Endothelial cell of umbilical vein (primary cell): ENCODE measurements around the gene CERK. TPM values are rescaled to one million over a fixed set of nuclear protein-coding genes. Genes with fewer than 3 reads are reported as not detected.

Experiments
- BruUV-seq: library from RNA; stranded (reverse); fragments of 400-500 nt; replicated peaks from 2 replicates; lab custom pipeline; 2021; lab: Mats Ljungman, UMichigan
- CTCF ChIA-PET: fragments of 300-600, 350-600 bp; sonication (Branson Sonifier 250); formaldehyde crosslinking; loops from one replicate; lab custom pipeline; 2021; ENCODE audit warnings: antibody characterized with exemption, inconsistent platforms; lab: Charles Lee
- POLR2A ChIA-PET: fragments of 300-600, 350-600 bp; sonication (Branson Sonifier 250); formaldehyde crosslinking; loops from one replicate; lab custom pipeline; 2021; ENCODE audit warnings: antibody characterized with exemption, inconsistent platforms; lab: Charles Lee
- DNase-seq: peaks from one replicate; pipeline ENCODE4 v3.0.0-alpha.2; 2011; ENCODE audit warnings: low read depth, low spot score
- FAIRE-seq: peaks from 2 replicates; lab custom pipeline; 2011; peaks lifted over from hg19 to GRCh38; lab: Jason Lieb, UNC
- H2AFZ ChIP-seq: 2 replicates; pipeline ENCODE4 v1.6.0; 2012; ENCODE audit warnings: low read depth, low read length, control low read depth, inconsistent platforms
- H3K27ac ChIP-seq: 2 replicates; pipeline ENCODE4 v1.5.1; 2011; ENCODE audit warnings: low read depth, mild to moderate bottlenecking, control low read depth, low read length, moderate library complexity; ENCODE audit not compliant: insufficient read depth
- H3K27me3 ChIP-seq, 2 experiments: 2 replicates each; pipeline versions ENCODE4 v1.6.0 to v1.6.1; 2011; ENCODE audit warnings: low read length in 2 of 2, mixed read lengths in 1 of 2; ENCODE audit not compliant: control insufficient read depth in 2 of 2, insufficient read depth in 2 of 2
- H3K36me3 ChIP-seq, 2 experiments: 2 replicates in 1 of 2; 3 replicates in 1 of 2; pipeline ENCODE4 v1.5.1; 2011; ENCODE audit warnings: low read length in 2 of 2, mild to moderate bottlenecking in 1 of 2, moderate library complexity in 1 of 2; ENCODE audit not compliant: control insufficient read depth in 2 of 2, insufficient read depth in 2 of 2; ENCODE audit errors: extremely low read depth in 1 of 2
- H3K4me1 ChIP-seq: 3 replicates; pipeline ENCODE4 v1.5.1; 2011; ENCODE audit warnings: mild to moderate bottlenecking, low read length; ENCODE audit not compliant: control insufficient read depth, insufficient read depth; ENCODE audit errors: extremely low read depth
- H3K4me2 ChIP-seq: 2 replicates; pipeline ENCODE4 v1.6.1; 2011; ENCODE audit warnings: low read length, control low read depth, mixed read lengths; ENCODE audit not compliant: insufficient read depth
- H3K4me3 ChIP-seq, 3 experiments: fragments of 200-600 bp in 1 of 3; sonication (generic), shearing (Covaris generic) in 1 of 3; replicated peaks in 1 of 3; 2 replicates each; pipeline ENCODE4 v1.5.1; 2011 to 2016; ENCODE audit warnings: control low read depth in 3 of 3, low read length in 3 of 3, mild to moderate bottlenecking in 2 of 3, inconsistent platforms in 1 of 3, low read depth in 1 of 3, moderate library complexity in 1 of 3; ENCODE audit not compliant: insufficient read depth in 1 of 3
- H3K79me2 ChIP-seq: 2 replicates; pipeline ENCODE4 v1.6.0; 2012; ENCODE audit warnings: low read length, inconsistent platforms; ENCODE audit not compliant: control insufficient read depth, insufficient read depth
- H3K9ac ChIP-seq: replicated peaks from 2 replicates; pipeline ENCODE3; 2011; ENCODE audit warnings: low read length, control low read depth; ENCODE audit not compliant: insufficient read depth; ENCODE audit errors: extremely low read depth
- H3K9me1 ChIP-seq: replicated peaks from 3 replicates; pipeline ENCODE4 v1.6.0; 2011; ENCODE audit warnings: mild to moderate bottlenecking, low read length; ENCODE audit not compliant: control insufficient read depth, insufficient read depth; ENCODE audit errors: extremely low read depth
- H3K9me3 ChIP-seq: replicated peaks from 2 replicates; pipeline ENCODE4 v1.5.1; 2012; ENCODE audit warnings: low read length, inconsistent platforms; ENCODE audit not compliant: control insufficient read depth, insufficient read depth
- H4K20me1 ChIP-seq: replicated peaks from 2 replicates; pipeline ENCODE3; 2011; ENCODE audit warnings: mild to moderate bottlenecking, low read length; ENCODE audit not compliant: control insufficient read depth, insufficient read depth; ENCODE audit errors: extremely low read depth
- EZH2 ChIP-seq: IDR thresholded peaks from 2 replicates; pipeline ENCODE4 v1.6.1; 2012; ENCODE audit warnings: borderline replicate concordance, low read depth, mild to moderate bottlenecking, moderate library complexity, low read length, inconsistent platforms; ENCODE audit not compliant: severe bottlenecking
- FOS ChIP-seq: IDR thresholded peaks from 2 replicates; pipeline ENCODE4 v1.6.1; 2011; ENCODE audit warnings: mild to moderate bottlenecking, low read length, moderate library complexity, borderline replicate concordance; ENCODE audit not compliant: insufficient read depth
- GATA2 ChIP-seq: IDR thresholded peaks from 2 replicates; pipeline ENCODE4 v1.7.0; 2011; ENCODE audit warnings: low read depth, mild to moderate bottlenecking, moderate library complexity, mixed read lengths, low read length; ENCODE audit not compliant: insufficient read length, insufficient read depth
- JUN ChIP-seq: IDR thresholded peaks from 2 replicates; pipeline ENCODE4 v1.6.1; 2011; ENCODE audit warnings: borderline replicate concordance, low read depth; ENCODE audit not compliant: insufficient read length, insufficient read depth
- MYC ChIP-seq: IDR thresholded peaks from one replicate; pipeline ENCODE4 v1.6.1; 2011; ENCODE audit warnings: mild to moderate bottlenecking, low read depth, low read length
- POLR2A ChIP-seq: IDR thresholded peaks from 2 replicates; pipeline ENCODE4 v1.6.1; 2012; ENCODE audit warnings: low read depth, mild to moderate bottlenecking, control low read depth, low read length
- POLR2AphosphoS5 ChIP-seq: IDR thresholded peaks from 2 replicates; pipeline ENCODE4 v1.6.1; 2012; ENCODE audit warnings: low read depth, mild to moderate bottlenecking, control low read depth, low read length, moderate library complexity; ENCODE audit not compliant: insufficient read depth
- dilution Hi-C: fragments of 300-500 bp; cut with MboI; formaldehyde crosslinking; loops from one replicate; pipeline ENCODE4 v1.15.0; 2019; ENCODE audit warnings: low sequenced_read_pairs; ENCODE audit not compliant: extremely low pct_ligation_motif_present
- intact Hi-C: fragments of 100-400 bp; cut with micrococcal nuclease; formaldehyde crosslinking; loops from one replicate; pipeline ENCODE4 v1.10.0; 2022
- polyA plus RNA-seq, 4 experiments: library from polyadenylated mRNA; depleted of rRNA in 3 of 4; stranded (reverse) in 3 of 4; unstranded in 1 of 4; fragments of >200 nt; gene quantifications; 2 replicates each; pipeline versions ENCODE4 v1.2.1 to v1.2.3, GENCODE V29; 2011 to 2012; ENCODE audit warnings: missing spikeins in 1 of 4
- total RNA-seq: library from RNA; stranded (reverse); gene quantifications from 2 replicates; pipeline ENCODE4 v1.2.3, GENCODE V29; 2021
- TF ChIP-seq, protein P1 (sequence below), 2 donors: IDR thresholded peaks; 1 replicate in 1 of 2; 2 replicates in 1 of 2; pipeline ENCODE4 v1.5.1; 2011; ENCODE audit warnings: low read length in 2 of 2, mild to moderate bottlenecking in 2 of 2, moderate library complexity in 2 of 2, control low read depth in 1 of 2, inconsistent platforms in 1 of 2, low read depth in 1 of 2; ENCODE audit not compliant: insufficient read depth in 1 of 2; ENCODE audit errors: extremely low read depth in 1 of 2
- TF ChIP-seq, protein P2 (sequence below): IDR thresholded peaks from 2 replicates; pipeline ENCODE4 v1.6.1; 2011; ENCODE audit not compliant: insufficient read depth, insufficient read length

The CERK gene
- total and polyA plus RNA-seq, 2 donors (not counting 3 experiments of a cell fraction or from before 2014, with no cell fraction given) = 61.1 to 88.0 TPM

DNA sequence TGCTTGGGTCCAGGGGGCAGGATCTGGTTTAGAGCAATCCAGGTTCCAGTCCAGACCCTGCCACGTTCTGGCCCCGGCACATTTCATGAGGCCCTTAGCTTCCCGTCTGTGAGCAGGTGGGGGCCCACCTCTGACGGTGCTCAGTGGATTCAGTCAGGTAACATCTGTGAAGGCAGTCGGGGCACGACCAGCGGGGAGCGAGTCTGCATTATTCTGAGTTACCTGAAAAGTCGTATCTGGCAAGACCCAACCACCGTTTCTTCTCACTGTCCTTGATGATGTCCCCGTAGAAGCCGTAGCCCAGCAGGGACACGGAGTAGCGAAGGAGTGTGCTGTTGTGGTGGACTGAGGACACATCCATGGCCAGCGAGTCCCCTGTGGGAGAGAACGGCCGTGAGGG is 39.0 kb downstream of the CERK start:
- Histone ChIP-seq H3K9me1 (no peaks in the 10 kb centered on the region), H2AFZ (no peak overlapping the region), H4K20me1 (no peaks in the 10 kb centered on the region), H3K79me2 (no peaks in the 10 kb centered on the region), H3K27me3 (no peaks in the 10 kb centered on the region), H3K36me3 (peaks cover 38 to 77% of the 10 kb centered on the region in 2 experiments), H3K9me3 (no peaks in the 10 kb centered on the region), H3K27ac (no peak overlapping the region), H3K9ac (no peak overlapping the region), H3K4me2 (no peak overlapping the region), H3K4me3 (no peak overlapping the region), H3K4me1 (no peaks in the 10 kb centered on the region)
- FAIRE-seq (no peak), DNase-seq (no peak)
- ChIA-PET POLR2A (no interaction called here), CTCF (no interaction called here)
- no TSS peak for BruUV-seq
- dilution Hi-C loops (no loop called here), intact Hi-C loops (no loop called here)
- TF ChIP-seq MYC = no peak
- TF ChIP-seq, protein P1, sequence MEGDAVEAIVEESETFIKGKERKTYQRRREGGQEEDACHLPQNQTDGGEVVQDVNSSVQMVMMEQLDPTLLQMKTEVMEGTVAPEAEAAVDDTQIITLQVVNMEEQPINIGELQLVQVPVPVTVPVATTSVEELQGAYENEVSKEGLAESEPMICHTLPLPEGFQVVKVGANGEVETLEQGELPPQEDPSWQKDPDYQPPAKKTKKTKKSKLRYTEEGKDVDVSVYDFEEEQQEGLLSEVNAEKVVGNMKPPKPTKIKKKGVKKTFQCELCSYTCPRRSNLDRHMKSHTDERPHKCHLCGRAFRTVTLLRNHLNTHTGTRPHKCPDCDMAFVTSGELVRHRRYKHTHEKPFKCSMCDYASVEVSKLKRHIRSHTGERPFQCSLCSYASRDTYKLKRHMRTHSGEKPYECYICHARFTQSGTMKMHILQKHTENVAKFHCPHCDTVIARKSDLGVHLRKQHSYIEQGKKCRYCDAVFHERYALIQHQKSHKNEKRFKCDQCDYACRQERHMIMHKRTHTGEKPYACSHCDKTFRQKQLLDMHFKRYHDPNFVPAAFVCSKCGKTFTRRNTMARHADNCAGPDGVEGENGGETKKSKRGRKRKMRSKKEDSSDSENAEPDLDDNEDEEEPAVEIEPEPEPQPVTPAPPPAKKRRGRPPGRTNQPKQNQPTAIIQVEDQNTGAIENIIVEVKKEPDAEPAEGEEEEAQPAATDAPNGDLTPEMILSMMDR (IDR thresholded peaks at IDR 0.05; ENCODE audit: extremely low read depth in 1 of 2, insufficient read depth in 1 of 2, low read depth in 1 of 2, low read length in 2 of 2) = no peak

DNA sequence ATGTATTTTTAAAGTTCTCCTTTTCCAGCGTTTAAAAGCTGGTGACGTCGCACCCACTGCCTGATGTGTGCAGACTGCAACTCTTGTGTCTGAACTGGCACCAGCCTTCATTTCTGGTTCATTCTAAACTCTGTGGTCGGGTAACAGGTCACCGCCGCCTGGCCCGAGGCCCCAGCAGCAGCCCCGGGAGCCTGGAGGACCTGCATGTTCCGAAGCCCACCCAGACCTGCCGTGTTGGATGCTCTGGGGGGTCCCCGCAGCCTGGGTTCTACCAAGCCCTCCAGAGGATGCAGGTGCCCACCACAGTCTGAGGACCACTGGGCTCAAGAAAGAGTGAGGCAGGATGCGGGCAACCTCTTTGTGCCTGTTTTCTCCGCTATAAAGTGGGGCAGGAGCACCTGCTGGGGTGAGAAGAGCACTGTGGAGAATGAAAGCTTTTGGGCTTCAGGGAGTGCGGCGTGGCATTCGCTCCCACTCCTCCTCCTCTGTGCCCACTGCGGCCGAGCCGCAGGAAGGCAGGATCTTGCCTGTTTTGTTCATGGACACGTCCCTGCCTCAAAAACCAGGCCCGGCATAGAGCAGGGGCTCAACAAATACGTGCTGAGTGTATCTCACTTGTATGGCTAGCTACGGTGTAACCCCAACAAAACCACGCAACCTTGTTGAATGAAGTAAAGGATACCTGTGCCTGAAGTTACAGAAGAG is 40.1 kb downstream of the CERK start:
- Histone ChIP-seq H3K27me3 (no peaks in the 10 kb centered on the region), H3K9me1 (no peaks in the 10 kb centered on the region), H2AFZ (no peak overlapping the region), H3K4me1 (no peaks in the 10 kb centered on the region), H3K4me3 (no peak overlapping the region), H4K20me1 (no peaks in the 10 kb centered on the region), H3K4me2 (no peak overlapping the region), H3K36me3 (peaks cover 47 to 72% of the 10 kb centered on the region in 2 experiments), H3K9ac (no peak overlapping the region), H3K27ac (no peak overlapping the region), H3K9me3 (no peaks in the 10 kb centered on the region), H3K79me2 (no peaks in the 10 kb centered on the region)
- BruUV-seq = no TSS peak
- TF ChIP-seq POLR2AphosphoS5 (no peak), JUN (no peak), EZH2 (no peak), MYC (no peak), POLR2A (no peak), FOS (no peak), GATA2 (no peak)
- TF ChIP-seq, protein P1 (IDR thresholded peaks at IDR 0.05; ENCODE audit: extremely low read depth in 1 of 2, insufficient read depth in 1 of 2, low read depth in 1 of 2, low read length in 2 of 2) = no peak
- TF ChIP-seq, protein P2, sequence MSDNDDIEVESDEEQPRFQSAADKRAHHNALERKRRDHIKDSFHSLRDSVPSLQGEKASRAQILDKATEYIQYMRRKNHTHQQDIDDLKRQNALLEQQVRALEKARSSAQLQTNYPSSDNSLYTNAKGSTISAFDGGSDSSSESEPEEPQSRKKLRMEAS = no peak
- intact Hi-C loops (no loop called here), dilution Hi-C loops (no loop called here)
- FAIRE-seq (no peak), DNase-seq (no peak)
- ChIA-PET POLR2A (no interaction called here), CTCF (interaction anchor here (1.0 kb wide), 1 partner anchor 9 kb away, joined by 4 read pairs; no protein-coding TSS in a partner anchor)
